ENCODE data around the gene GLUD2. TPM values are rescaled to one million over a fixed set of nuclear protein-coding genes. Genes with fewer than 3 reads are reported as not detected.
"Not testable (repeated sequence)": the region's sequence is repeated elsewhere in the genome, so short reads cannot be mapped to it uniquely, and the experiment has no call there.

GLUD2 gene
- total and polyA plus RNA-seq, 9 donors: 0.22 to 1.4 (median 0.60) TPM

DNA sequence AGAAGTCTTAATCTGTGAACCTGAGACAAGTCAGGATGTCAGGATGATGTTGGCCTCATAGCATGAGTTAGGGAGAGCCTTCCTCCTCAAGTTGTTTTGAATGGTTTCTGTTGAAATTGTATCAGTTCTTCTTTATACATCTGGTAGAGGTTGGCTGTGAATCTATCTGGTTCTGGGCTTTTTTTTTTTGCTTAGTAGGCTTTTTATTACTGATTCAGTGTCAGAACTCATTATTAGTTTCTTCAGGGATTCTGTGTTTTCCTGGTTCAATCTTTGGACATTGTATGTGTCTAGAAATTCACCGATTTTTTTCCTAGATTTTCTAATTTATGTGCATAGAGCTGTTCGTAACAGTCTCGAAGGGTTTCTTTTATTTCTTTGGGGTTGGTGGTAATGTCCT is 14.9 kb downstream of the GLUD2 start:
- Histone ChIP-seq H3K27ac (no peak overlapping the region), H3K36me3 (no peaks in the 10 kb centered on the region), H3K4me1 (ENCODE audit: insufficient read depth) (no peaks in the 10 kb centered on the region), H3K9me3 (no peaks in the 10 kb centered on the region), H3K4me3 (no peak overlapping the region), H3K27me3 (no peaks in the 10 kb centered on the region)
- 85 to 92% (median 90%) methylated on average over 3 of the region's 3 CpGs for WGBS, 3 donors
- TF ChIP-seq CTCF (IDR thresholded peaks at IDR 0.05): no peak
- no peak for TF ChIP-seq EP300 (IDR thresholded peaks at IDR 0.05)
- no peak for TF ChIP-seq POLR2A (IDR thresholded peaks at IDR 0.05)
- no peak for DNase-seq
- intact Hi-C loops (cut with DNase I): no loop called here

- Histone ChIP-seq H3K27ac (no peak overlapping the region), H3K4me3 (no peak overlapping the region), H3K4me1 (ENCODE audit: insufficient read depth) (no peaks in the 10 kb centered on the region), H3K27me3 (no peaks in the 10 kb centered on the region), H3K36me3 (no peaks in the 10 kb centered on the region), H3K9me3 (no peaks in the 10 kb centered on the region)
- no peak for TF ChIP-seq EP300 (IDR thresholded peaks at IDR 0.05)
- no peak for TF ChIP-seq POLR2A (IDR thresholded peaks at IDR 0.05)
- no peak for TF ChIP-seq CTCF (IDR thresholded peaks at IDR 0.05)
- 74 to 85% (median 80%) methylated on average over 6 of the region's 6 CpGs for WGBS, 3 donors
- intact Hi-C loops (cut with DNase I): no loop called here
- no peak for DNase-seq
These were observed 17.2 kb downstream of the GLUD2 start for GRCh38 chrX:121064579-121064978.

GRCh38 chrX:121084247-121084646 is 36.8 kb downstream of the GLUD2 start:
- H3K4me1 ChIP-seq (ENCODE audit: insufficient read depth); H3K27me3 ChIP-seq; H3K9me3 ChIP-seq; H3K27ac ChIP-seq; DNase-seq; intact Hi-C loops (cut with DNase I); H3K4me3 ChIP-seq; H3K36me3 ChIP-seq: not testable (repeated sequence)
- WGBS, 3 donors: 50 to 53% (median 52%) methylated on average over 2 of the region's 2 CpGs

DNA sequence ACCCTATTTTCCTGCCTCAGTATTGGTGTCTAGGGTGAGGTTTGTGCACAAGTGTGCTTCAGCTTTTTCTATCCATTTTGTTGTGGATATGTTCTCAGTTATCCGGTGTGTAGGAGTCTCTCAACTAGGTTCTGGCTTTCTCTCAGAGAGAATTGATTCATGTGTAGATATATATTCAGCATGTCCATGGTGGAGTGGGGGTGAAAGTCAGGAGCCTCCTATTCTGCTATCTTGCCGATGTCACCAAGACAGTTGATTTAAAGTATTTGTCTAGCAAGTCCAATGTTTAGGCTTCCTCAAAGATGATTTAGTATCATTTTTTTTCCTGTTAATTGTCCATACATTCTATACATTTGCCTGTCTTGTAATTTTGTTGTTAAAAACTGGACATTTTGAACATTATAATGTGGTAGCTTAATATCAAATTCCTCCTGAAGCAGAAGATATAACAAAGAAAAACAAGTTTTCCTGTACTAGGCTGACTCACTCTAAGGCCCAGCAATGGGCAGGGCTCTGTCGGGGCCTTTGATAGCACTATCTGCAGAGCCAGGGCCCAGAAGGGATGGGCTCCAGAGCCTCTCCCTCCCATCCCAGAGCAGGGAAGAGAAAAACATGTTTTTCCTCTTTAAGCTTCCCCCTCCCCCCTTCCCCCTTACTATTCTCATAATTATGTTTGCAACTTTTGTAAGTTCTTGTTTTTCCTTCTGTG is 37.6 kb downstream of the GLUD2 start:
- H3K27ac ChIP-seq: no peak overlapping the region
- 61 to 69% (median 65%) methylated on average over 3 of the region's 3 CpGs for WGBS, 3 donors
- H3K27me3 ChIP-seq: no peaks in the 10 kb centered on the region
- no peaks in the 10 kb centered on the region for H3K4me1 ChIP-seq (ENCODE audit: insufficient read depth)
- intact Hi-C loops (cut with DNase I): no loop called here
- TF ChIP-seq POLR2A (IDR thresholded peaks at IDR 0.05) (no peak), EP300 (IDR thresholded peaks at IDR 0.05) (no peak), CTCF (IDR thresholded peaks at IDR 0.05) (no peak)
- H3K36me3 ChIP-seq: no peaks in the 10 kb centered on the region
- H3K9me3 ChIP-seq: no peaks in the 10 kb centered on the region
- H3K4me3 ChIP-seq: no peak overlapping the region
- no peak for DNase-seq

DNA sequence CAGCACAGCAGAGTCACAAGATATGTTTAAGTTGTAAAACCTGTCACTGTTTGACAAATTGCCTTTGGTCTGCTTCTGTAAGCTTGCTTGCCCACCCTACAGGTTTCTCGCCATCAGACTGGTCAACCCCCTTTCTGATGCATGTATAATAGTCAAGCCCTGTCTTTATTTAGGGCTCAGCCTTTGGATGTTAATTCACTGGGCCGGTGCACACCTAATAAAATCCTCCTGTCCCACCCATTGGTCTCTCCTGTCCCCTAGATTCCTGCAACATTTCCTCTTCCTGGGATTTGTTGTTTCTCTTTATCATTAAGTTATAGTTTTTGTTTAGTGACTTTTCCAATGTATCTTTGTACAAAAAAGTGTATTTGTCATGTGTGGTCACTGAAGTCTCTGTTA is 38.2 kb downstream of the GLUD2 start:
- no peak for TF ChIP-seq EP300 (IDR thresholded peaks at IDR 0.05)
- no peak for TF ChIP-seq CTCF (IDR thresholded peaks at IDR 0.05)
- TF ChIP-seq POLR2A (IDR thresholded peaks at IDR 0.05): no peak
- no peak overlapping the region for H3K27ac ChIP-seq
- no peaks in the 10 kb centered on the region for H3K4me1 ChIP-seq (ENCODE audit: insufficient read depth)
- no peak overlapping the region for H3K4me3 ChIP-seq
- H3K9me3 ChIP-seq: no peaks in the 10 kb centered on the region
- no peaks in the 10 kb centered on the region for H3K27me3 ChIP-seq
- WGBS, 3 donors: 66 to 73% (median 67%) methylated on average over 2 of the region's 2 CpGs
- H3K36me3 ChIP-seq: no peaks in the 10 kb centered on the region
- intact Hi-C loops (cut with DNase I): no loop called here
- DNase-seq: no peak
